HepG2 (cell line): ENCODE measurements around the gene NMUR2. TPM values are rescaled to one million over a fixed set of nuclear protein-coding genes. Genes with fewer than 3 reads are reported as not detected.

Experiments used
- ATAC-seq: fragments of 200-7000 bp; cut with Tn5 transposase; 3 replicates; pipeline ENCODE4 v1.9.1; 2020; ENCODE audit warnings: mild to moderate bottlenecking, moderate library complexity
- BruUV-seq: library from RNA; stranded (reverse); fragments of 400-500 nt; replicated peaks from 2 replicates; lab custom pipeline; 2021; lab: Mats Ljungman, UMichigan
- CTCF ChIA-PET: fragments of 300-600 bp; formaldehyde crosslinking; extraction: SDS; loops from one replicate; lab custom pipeline; 2021; ENCODE audit warnings: low total read pairs, inconsistent platforms, low intra/inter-chr PET ratio; lab: Yijun Ruan, JAX
- POLR2A ChIA-PET: fragments of 350-600 bp; sonication (Branson Sonifier 250); formaldehyde crosslinking; loops from one replicate; lab custom pipeline; 2020; ENCODE audit warnings: antibody characterized with exemption, inconsistent platforms; lab: Yijun Ruan, JAX
- DNase-seq: peaks from one replicate; pipeline ENCODE4 v3.0.0-alpha.2; 2015; ENCODE audit warnings: low spot score
- FAIRE-seq: peaks from 3 replicates; lab custom pipeline; 2011; peaks lifted over from hg19 to GRCh38; lab: Jason Lieb, UNC
- H2AFZ ChIP-seq: one replicate; pipeline ENCODE4 v1.6.1; 2011; ENCODE audit warnings: low read length, inconsistent platforms
- H3K27ac ChIP-seq: fragments of 300-600 bp; 3 replicates; pipeline ENCODE4 v1.8.0; 2011; ENCODE audit warnings: mixed run types, mild to moderate bottlenecking, mixed read lengths, low read length, inconsistent platforms; ENCODE audit not compliant: insufficient read depth; ENCODE audit errors: extremely low read length
- H3K27me3 ChIP-seq, 2 experiments: fragments of 200-600 bp in 1 of 2; 2 replicates in 1 of 2; 3 replicates in 1 of 2; pipeline versions ENCODE4 v1.6.0 to v1.8.0; 2011; ENCODE audit warnings: low read length in 2 of 2, mild to moderate bottlenecking in 2 of 2, moderate library complexity in 2 of 2, inconsistent platforms in 1 of 2; ENCODE audit not compliant: insufficient read depth in 2 of 2, control insufficient read depth in 1 of 2
- H3K36me3 ChIP-seq, 2 experiments: fragments of 200-600 bp in 1 of 2; replicated peaks in 1 of 2; 2 replicates in 1 of 2; 3 replicates in 1 of 2; pipeline versions ENCODE4 v1.5.1 to v1.8.0; 2011; ENCODE audit warnings: low read length in 2 of 2, inconsistent platforms in 1 of 2; ENCODE audit not compliant: insufficient read depth in 2 of 2, control insufficient read depth in 1 of 2
- H3K4me1 ChIP-seq: 2 replicates; pipeline ENCODE4 v1.5.1; 2012; ENCODE audit warnings: low read length, inconsistent platforms; ENCODE audit not compliant: insufficient read depth
- H3K4me2 ChIP-seq: 2 replicates; pipeline ENCODE4 v1.6.0; 2011; ENCODE audit warnings: low read depth, low read length, inconsistent platforms
- H3K4me3 ChIP-seq, 3 experiments: fragments of 200-600 bp in 1 of 3; sonication (generic), shearing (Covaris generic) in 1 of 3; replicated peaks in 1 of 3; 2 replicates each; pipeline ENCODE4 v1.5.1; 2011 to 2016; ENCODE audit warnings: low read length in 3 of 3, inconsistent platforms in 2 of 3, low read depth in 2 of 3, mild to moderate bottlenecking in 2 of 3, control low read depth in 1 of 3, mixed read lengths in 1 of 3; ENCODE audit not compliant: insufficient read depth in 1 of 3
- H3K79me2 ChIP-seq: one replicate; pipeline ENCODE4 v1.6.1; 2011; ENCODE audit warnings: low read length, inconsistent platforms; ENCODE audit not compliant: insufficient read depth
- H3K9ac ChIP-seq: 2 replicates; pipeline ENCODE4 v1.6.0; 2011; ENCODE audit warnings: mild to moderate bottlenecking, low read depth, low read length, inconsistent platforms; ENCODE audit not compliant: insufficient read depth
- H3K9me3 ChIP-seq: 2 replicates; pipeline ENCODE4 v1.5.1; 2012; ENCODE audit warnings: mild to moderate bottlenecking, low read length
- H4K20me1 ChIP-seq: 2 replicates; pipeline ENCODE4 v1.6.0; 2011; ENCODE audit warnings: inconsistent platforms, mild to moderate bottlenecking, low read length, moderate library complexity; ENCODE audit not compliant: insufficient read depth
- EP300 ChIP-seq, 3 experiments: sonication (generic) in 1 of 3; formaldehyde crosslinking in 1 of 3; IDR thresholded peaks; 2 replicates each; pipeline versions ENCODE4 v1.5.1 to v1.6.1; 2011 to 2020; ENCODE audit warnings: low read depth in 2 of 3, low read length in 2 of 3, borderline replicate concordance in 1 of 3, improper control_type of control experiment in 1 of 3, mild to moderate bottlenecking in 1 of 3, missing genetic modification reagents in 1 of 3, moderate library complexity in 1 of 3
- JUND ChIP-seq: sonication (generic); formaldehyde crosslinking; IDR thresholded peaks from 2 replicates; pipeline ENCODE4 v1.8.0; 2022; ENCODE audit warnings: mild to moderate bottlenecking, missing genetic modification reagents
- SRF ChIP-seq: IDR thresholded peaks from 2 replicates; pipeline ENCODE4 v1.6.1; 2011; ENCODE audit warnings: mild to moderate bottlenecking, low read depth, low read length, moderate library complexity
- ZNF382 ChIP-seq: sonication (generic); formaldehyde crosslinking; IDR thresholded peaks from 2 replicates; pipeline ENCODE4 v1.5.0; 2020; ENCODE audit warnings: missing genetic modification reagents, mild to moderate bottlenecking, borderline replicate concordance
- ZNF512B ChIP-seq: sonication (generic); formaldehyde crosslinking; IDR thresholded peaks from 2 replicates; pipeline ENCODE4 v1.5.1; 2020; ENCODE audit warnings: missing genetic modification reagents, mild to moderate bottlenecking, borderline replicate concordance
- ZNF576 ChIP-seq: sonication (generic); formaldehyde crosslinking; IDR thresholded peaks from 2 replicates; pipeline ENCODE4 v1.4.0; 2020; ENCODE audit warnings: mild to moderate bottlenecking, missing genetic modification reagents
- ZNF766 ChIP-seq: sonication (generic); formaldehyde crosslinking; IDR thresholded peaks from 2 replicates; pipeline ENCODE4 v1.5.0; 2020; ENCODE audit warnings: missing genetic modification reagents, borderline replicate concordance
- ZNF816 ChIP-seq: sonication (generic); formaldehyde crosslinking; IDR thresholded peaks from 2 replicates; pipeline ENCODE4 v1.8.0; 2022; ENCODE audit warnings: missing genetic modification reagents, mild to moderate bottlenecking, borderline replicate concordance
- ZNF891 ChIP-seq: sonication (generic); formaldehyde crosslinking; IDR thresholded peaks from 2 replicates; pipeline ENCODE4 v1.5.0; 2020; ENCODE audit warnings: mild to moderate bottlenecking, missing genetic modification reagents
- WGBS: methylation state at CpG from one replicate; pipeline ENCODE4 v1.1.6; 2017; ENCODE audit warnings: low lambda C conversion rate; 5-methylcytosine and 5-hydroxymethylcytosine counted together
- in situ Hi-C: cut with HindIII; loops from 2 replicates; pipeline ENCODE4 v1.10.0; 2017; ENCODE audit warnings: low pct_unique_long_range_greater_than_20kb; ENCODE audit not compliant: extremely low pct_ligation_motif_present
- intact Hi-C: fragments of 100-400 bp; cut with micrococcal nuclease; formaldehyde crosslinking; loops from one replicate; pipeline ENCODE4 v1.10.0; 2022; ENCODE audit not compliant: unreplicated experiment
- polyA plus RNA-seq, 8 experiments: library from polyadenylated mRNA; depleted of rRNA in 3 of 8; stranded (reverse) in 7 of 8; unstranded in 1 of 8; fragments of >200 nt; fragmentation: Illumina TruSeq in 4 of 8; extraction: Trizol in 4 of 8; gene quantifications; 2 replicates each; pipeline versions ENCODE4 v1.2.1 to v1.2.3, GENCODE V29; 2011 to 2016; ENCODE audit warnings: low read depth in 4 of 8, missing spikeins in 1 of 8, mixed read lengths in 1 of 8; ENCODE audit not compliant: insufficient read depth in 1 of 8
- total RNA-seq, 5 experiments: library from RNA; depleted of rRNA; stranded (reverse); fragments of >200 nt; fragmentation: Illumina TruSeq; extraction: Trizol; gene quantifications; 2 replicates each; pipeline ENCODE4 v1.2.3, GENCODE V29; 2016; ENCODE audit warnings: low read depth in 1 of 5
- TF ChIP-seq, protein P1 (sequence below): sonication (generic); formaldehyde crosslinking; IDR thresholded peaks from 2 replicates; pipeline ENCODE4 v1.8.1; 2022; ENCODE audit warnings: mild to moderate bottlenecking, missing genetic modification reagents
- TF ChIP-seq, protein P2 (sequence below): fragments of 450-650 bp; IDR thresholded peaks from 2 replicates; pipeline ENCODE4 v1.6.1; 2017; ENCODE audit warnings: mild to moderate bottlenecking
- TF ChIP-seq, protein P3 (sequence below): sonication (generic); formaldehyde crosslinking; IDR thresholded peaks from 2 replicates; pipeline ENCODE4 v1.5.0; 2020; ENCODE audit warnings: missing genetic modification reagents, mild to moderate bottlenecking, borderline replicate concordance

Gene NMUR2
- total and polyA plus RNA-seq, 2 of the 13 experiments (the other 11 are each of a cell fraction or from before 2014, with no cell fraction given): not detected

GRCh38 chr5:152389208-152389849, 15.8 kb downstream of the NMUR2 start (continued):
- TF ChIP-seq, protein P1, sequence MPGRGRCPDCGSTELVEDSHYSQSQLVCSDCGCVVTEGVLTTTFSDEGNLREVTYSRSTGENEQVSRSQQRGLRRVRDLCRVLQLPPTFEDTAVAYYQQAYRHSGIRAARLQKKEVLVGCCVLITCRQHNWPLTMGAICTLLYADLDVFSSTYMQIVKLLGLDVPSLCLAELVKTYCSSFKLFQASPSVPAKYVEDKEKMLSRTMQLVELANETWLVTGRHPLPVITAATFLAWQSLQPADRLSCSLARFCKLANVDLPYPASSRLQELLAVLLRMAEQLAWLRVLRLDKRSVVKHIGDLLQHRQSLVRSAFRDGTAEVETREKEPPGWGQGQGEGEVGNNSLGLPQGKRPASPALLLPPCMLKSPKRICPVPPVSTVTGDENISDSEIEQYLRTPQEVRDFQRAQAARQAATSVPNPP (CRISPR knock-in tag): no peak

GRCh38 chr5:152388610-152389009, 16.5 kb downstream of the NMUR2 start:
- no peak overlapping the region for H3K9ac ChIP-seq
- WGBS: 3% methylated on average over 1 of the region's 1 CpG
- ChIA-PET POLR2A (no interaction called here), CTCF (no interaction called here)
- no TSS peak for BruUV-seq
- H3K9me3 ChIP-seq: no peaks in the 10 kb centered on the region
- H3K4me1 ChIP-seq: no peaks in the 10 kb centered on the region
- H2AFZ ChIP-seq: no peak overlapping the region
- H3K27me3 ChIP-seq: no peaks in the 10 kb centered on the region; a peak in 1 of 5 replicates
- FAIRE-seq: no peak
- intact Hi-C loops (no loop called here), in situ Hi-C loops (no loop called here)
- no peak overlapping the region for H3K4me2 ChIP-seq
- H3K79me2 ChIP-seq: no peaks in the 10 kb centered on the region
- H3K4me3 ChIP-seq: no peak overlapping the region
- H4K20me1 ChIP-seq: no peaks in the 10 kb centered on the region
- no peak for DNase-seq
- no peak overlapping the region for H3K27ac ChIP-seq
- no peaks in the 10 kb centered on the region for H3K36me3 ChIP-seq
- no peak for ATAC-seq
- TF ChIP-seq ZNF512B (CRISPR knock-in tag) (no peak), JUND (no peak), ZNF891 (CRISPR knock-in tag) (no peak), ZNF382 (CRISPR knock-in tag) (no peak), ZNF576 (no peak), EP300 (IDR thresholded peaks at IDR 0.05; ENCODE audit: low read depth in 2 of 2, low read length in 2 of 2) (no peak), EP300 (CRISPR knock-in tag; IDR thresholded peaks at IDR 0.05; ENCODE audit: borderline replicate concordance) (no peak), SRF (no peak), ZNF766 (CRISPR knock-in tag) (no peak), ZNF816 (CRISPR knock-in tag) (no peak)
- TF ChIP-seq, protein P2, sequence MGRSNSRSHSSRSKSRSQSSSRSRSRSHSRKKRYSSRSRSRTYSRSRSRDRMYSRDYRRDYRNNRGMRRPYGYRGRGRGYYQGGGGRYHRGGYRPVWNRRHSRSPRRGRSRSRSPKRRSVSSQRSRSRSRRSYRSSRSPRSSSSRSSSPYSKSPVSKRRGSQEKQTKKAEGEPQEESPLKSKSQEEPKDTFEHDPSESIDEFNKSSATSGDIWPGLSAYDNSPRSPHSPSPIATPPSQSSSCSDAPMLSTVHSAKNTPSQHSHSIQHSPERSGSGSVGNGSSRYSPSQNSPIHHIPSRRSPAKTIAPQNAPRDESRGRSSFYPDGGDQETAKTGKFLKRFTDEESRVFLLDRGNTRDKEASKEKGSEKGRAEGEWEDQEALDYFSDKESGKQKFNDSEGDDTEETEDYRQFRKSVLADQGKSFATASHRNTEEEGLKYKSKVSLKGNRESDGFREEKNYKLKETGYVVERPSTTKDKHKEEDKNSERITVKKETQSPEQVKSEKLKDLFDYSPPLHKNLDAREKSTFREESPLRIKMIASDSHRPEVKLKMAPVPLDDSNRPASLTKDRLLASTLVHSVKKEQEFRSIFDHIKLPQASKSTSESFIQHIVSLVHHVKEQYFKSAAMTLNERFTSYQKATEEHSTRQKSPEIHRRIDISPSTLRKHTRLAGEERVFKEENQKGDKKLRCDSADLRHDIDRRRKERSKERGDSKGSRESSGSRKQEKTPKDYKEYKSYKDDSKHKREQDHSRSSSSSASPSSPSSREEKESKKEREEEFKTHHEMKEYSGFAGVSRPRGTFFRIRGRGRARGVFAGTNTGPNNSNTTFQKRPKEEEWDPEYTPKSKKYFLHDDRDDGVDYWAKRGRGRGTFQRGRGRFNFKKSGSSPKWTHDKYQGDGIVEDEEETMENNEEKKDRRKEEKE: no peak
- TF ChIP-seq, protein P3, sequence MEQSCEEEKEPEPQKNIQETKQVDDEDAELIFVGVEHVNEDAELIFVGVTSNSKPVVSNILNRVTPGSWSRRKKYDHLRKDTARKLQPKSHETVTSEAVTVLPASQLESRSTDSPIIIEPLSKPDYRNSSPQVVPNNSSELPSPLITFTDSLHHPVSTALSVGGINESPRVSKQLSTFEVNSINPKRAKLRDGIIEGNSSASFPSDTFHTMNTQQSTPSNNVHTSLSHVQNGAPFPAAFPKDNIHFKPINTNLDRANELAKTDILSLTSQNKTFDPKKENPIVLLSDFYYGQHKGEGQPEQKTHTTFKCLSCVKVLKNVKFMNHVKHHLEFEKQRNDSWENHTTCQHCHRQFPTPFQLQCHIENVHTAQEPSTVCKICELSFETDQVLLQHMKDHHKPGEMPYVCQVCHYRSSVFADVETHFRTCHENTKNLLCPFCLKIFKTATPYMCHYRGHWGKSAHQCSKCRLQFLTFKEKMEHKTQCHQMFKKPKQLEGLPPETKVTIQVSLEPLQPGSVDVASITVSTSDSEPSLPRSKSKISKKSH (CRISPR knock-in tag): no peak
